Lower lobe of right lung (tissue), 2 donors: ENCODE data around the gene LRP1. TPM values are rescaled to one million over a fixed set of nuclear protein-coding genes. Genes with fewer than 3 reads are reported as not detected.

ENCODE experiments used
- ATAC-seq, 2 donors: fragments of 200-7000 bp; cut with Tn5 transposase; one replicate each; pipeline ENCODE4 v1.9.1; 2020 to 2022; ENCODE audit warnings: mild to moderate bottlenecking in 2 of 2, moderate library complexity in 2 of 2
- DNase-seq: peaks from one replicate; pipeline ENCODE4 v3.0.0-alpha.2; 2020
- H3K27ac ChIP-seq: fragments of 200-600 bp; one replicate; pipeline ENCODE4 v1.8.0; 2022
- H3K27me3 ChIP-seq: fragments of 200-600 bp; one replicate; pipeline ENCODE4 v1.8.0; 2022; ENCODE audit warnings: low read depth
- H3K36me3 ChIP-seq: fragments of 200-600 bp; one replicate; pipeline ENCODE4 v1.8.0; 2022; ENCODE audit warnings: mild to moderate bottlenecking
- H3K4me1 ChIP-seq: fragments of 200-600 bp; one replicate; pipeline ENCODE4 v1.8.0; 2022
- H3K4me3 ChIP-seq: fragments of 200-600 bp; one replicate; pipeline ENCODE4 v1.8.0; 2022; ENCODE audit warnings: mild to moderate bottlenecking
- H3K9me3 ChIP-seq: fragments of 200-600 bp; one replicate; pipeline ENCODE4 v1.8.0; 2022
- CTCF ChIP-seq: fragments of 200-600 bp; IDR thresholded peaks from one replicate; pipeline ENCODE4 v1.8.0; 2022; ENCODE audit warnings: antibody characterized with exemption, mild to moderate bottlenecking
- intact Hi-C: fragments of 100-400 bp; cut with DNase I; formaldehyde crosslinking; loops from one replicate; pipeline ENCODE4 v1.11.0; 2022
- total RNA-seq: library from RNA; stranded (reverse); fragmentation: NEBNext Ultra II Directional; extraction: Animal tissue kit (Norgen Biotek cat#: 25700); gene quantifications from one replicate; pipeline ENCODE4 v1.2.1, GENCODE V29; 2021
- donor health status: DM: no; HTN: yes; CAD: no; lungs with severe emphysema.

Gene LRP1
- total RNA-seq, 1 donor from 2014 or later = 404 TPM

DNA sequence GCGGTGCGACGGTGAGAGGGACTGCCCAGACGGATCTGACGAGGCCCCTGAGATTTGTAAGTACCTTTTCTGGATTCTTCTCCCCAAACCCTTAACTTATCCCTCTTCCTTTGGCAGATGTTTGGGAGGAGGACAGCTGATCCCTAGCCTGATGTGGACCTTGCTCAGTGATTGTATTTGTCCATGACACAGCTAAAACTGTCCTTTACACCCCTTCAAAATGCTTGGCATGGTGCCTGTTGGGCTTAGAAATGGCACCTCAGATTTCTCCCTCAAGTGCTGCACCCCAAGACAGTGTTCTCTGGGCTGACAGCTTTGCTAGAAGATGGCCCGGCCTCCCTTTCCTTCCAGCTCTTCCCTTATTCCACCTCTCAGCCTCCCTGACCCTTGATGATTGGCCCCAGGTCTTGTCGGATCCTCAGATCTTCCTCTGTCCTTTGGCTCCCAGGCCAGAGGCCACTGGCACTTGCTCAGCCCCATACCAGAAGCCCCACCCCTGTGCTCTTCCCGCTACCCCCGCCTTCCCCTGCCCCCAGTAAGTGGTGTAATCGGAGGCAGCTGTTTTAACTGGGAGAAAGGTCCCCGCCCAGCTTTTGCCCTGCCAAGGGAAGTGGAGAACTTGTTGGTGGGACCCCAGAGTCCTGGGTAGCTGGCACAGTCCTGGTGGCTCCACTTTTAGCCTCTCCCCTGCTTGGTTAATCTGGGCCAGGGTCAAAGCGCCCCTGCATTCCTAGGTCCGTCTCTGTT lies 10.4 kb downstream of the LRP1 start:
- H3K27ac ChIP-seq = peak overlapping the region; percentile 36
- H3K27me3 ChIP-seq = no peaks in the 10 kb centered on the region
- H3K9me3 ChIP-seq = no peaks in the 10 kb centered on the region
- peaks cover 72% of the 10 kb centered on the region for H3K4me1 ChIP-seq
- ATAC-seq (peak; percentile 74 to 87), DNase-seq (peak; percentile 85)
- H3K36me3 ChIP-seq = peaks cover 37% of the 10 kb centered on the region
- no peak overlapping the region for H3K4me3 ChIP-seq
- TF ChIP-seq CTCF = no peak
- intact Hi-C loops = no loop called here

- Histone ChIP-seq H3K9me3 (no peaks in the 10 kb centered on the region), H3K4me3 (no peak overlapping the region), H3K27ac (no peak overlapping the region), H3K36me3 (peaks cover 50% of the 10 kb centered on the region), H3K4me1 (peaks cover 60% of the 10 kb centered on the region), H3K27me3 (no peaks in the 10 kb centered on the region)
- DNase-seq (no peak), ATAC-seq (no peak)
- TF ChIP-seq CTCF = no peak
- intact Hi-C loops = no loop called here
Measured at GRCh38 chr12:57139796-57140649, 11.7 kb downstream of the LRP1 start.

- DNase-seq = no peak
- no peak for TF ChIP-seq CTCF
- no peaks in the 10 kb centered on the region for H3K9me3 ChIP-seq
- H3K4me3 ChIP-seq = no peak overlapping the region
- intact Hi-C loops = no loop called here
- no peaks in the 10 kb centered on the region for H3K27me3 ChIP-seq
- peaks cover 63% of the 10 kb centered on the region for H3K36me3 ChIP-seq
- peaks cover 60% of the 10 kb centered on the region for H3K4me1 ChIP-seq
- no peak for ATAC-seq
- H3K27ac ChIP-seq = no peak overlapping the region
Measured at GRCh38 chr12:57141249-57141648, 13.0 kb downstream of the LRP1 start.

DNA sequence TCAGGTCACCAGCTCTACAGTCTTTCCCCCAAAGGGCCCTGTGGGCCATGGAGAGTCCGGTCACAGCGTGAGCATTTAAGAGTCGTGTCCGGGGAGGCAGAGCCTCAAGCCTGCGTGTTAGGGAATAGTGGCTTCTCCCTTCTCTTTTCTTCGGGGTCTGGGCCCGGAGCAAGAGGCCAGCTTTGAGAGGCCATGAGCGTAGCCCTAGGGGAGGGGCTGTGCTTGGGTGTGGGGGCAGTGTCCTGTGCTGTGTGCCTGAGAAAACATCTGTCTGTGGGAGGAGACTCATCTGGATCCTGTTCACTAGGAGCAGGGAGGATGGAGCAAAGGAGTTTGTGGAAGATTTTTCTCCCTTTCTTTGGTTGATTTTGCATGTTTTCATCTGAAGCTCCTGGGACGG lies 13.8 kb downstream of the LRP1 start:
- Histone ChIP-seq H3K27me3 (no peaks in the 10 kb centered on the region), H3K36me3 (peaks cover 70% of the 10 kb centered on the region), H3K9me3 (no peaks in the 10 kb centered on the region), H3K4me3 (no peak overlapping the region), H3K4me1 (peaks cover 60% of the 10 kb centered on the region), H3K27ac (peak overlapping the region; percentile 24)
- no peak for ATAC-seq
- DNase-seq = no peak
- TF ChIP-seq CTCF = no peak
- intact Hi-C loops = no loop called here

DNA sequence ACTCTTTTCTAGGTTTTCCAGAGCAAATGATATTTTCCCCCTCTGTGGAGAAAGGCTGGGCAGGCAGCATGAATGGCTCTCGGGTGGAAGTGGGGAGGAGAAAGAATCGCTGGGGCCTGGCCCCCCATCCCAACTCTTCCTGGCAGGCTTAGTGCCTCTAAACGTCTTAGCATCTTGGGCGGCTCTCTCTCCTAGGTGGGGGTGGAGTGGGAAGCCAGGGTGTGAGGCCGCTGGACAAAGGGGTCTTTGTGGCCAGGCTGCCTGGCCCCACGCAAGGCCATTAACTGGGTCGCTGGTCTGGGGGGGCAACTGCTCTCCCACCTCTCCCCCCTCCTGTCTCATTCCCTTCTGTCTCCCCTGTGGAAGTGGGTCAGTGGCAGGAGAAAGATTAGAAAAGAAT lies 14.4 kb downstream of the LRP1 start:
- ATAC-seq (no peak), DNase-seq (no peak)
- TF ChIP-seq CTCF = no peak
- intact Hi-C loops = no loop called here
- no peaks in the 10 kb centered on the region for H3K27me3 ChIP-seq
- H3K4me1 ChIP-seq = peaks cover 60% of the 10 kb centered on the region
- no peaks in the 10 kb centered on the region for H3K9me3 ChIP-seq
- peaks cover 70% of the 10 kb centered on the region for H3K36me3 ChIP-seq
- no peak overlapping the region for H3K27ac ChIP-seq
- H3K4me3 ChIP-seq = no peak overlapping the region
